CD4-positive, alpha-beta T cell treated with Interleukin-6 for 4 hours (primary cell): ENCODE measurements around the gene RBM20.
A peak's percentile ranks its signal among the peaks of the same experiment; 100 is the strongest.
"Not testable (repeated sequence)": the region's sequence is repeated elsewhere in the genome, so short reads cannot be mapped to it uniquely, and the experiment has no call there.

Experiments used
- DNase-seq: peaks from one replicate; pipeline ENCODE4 v3.0.0-alpha.2; 2020; ENCODE audit warnings: mixed read lengths

Gene RBM20

GRCh38 chr10:110767601-110768000, 123.5 kb downstream of the RBM20 start:
- not testable (repeated sequence) for DNase-seq

- DNase-seq, result no peak
These were observed 126.1 kb downstream of the RBM20 start for GRCh38 chr10:110770243-110770642.

GRCh38 chr10:110771486-110771885, 127.3 kb downstream of the RBM20 start:
- no peak for DNase-seq

GRCh38 chr10:110771991-110772390, 127.9 kb downstream of the RBM20 start:
- no peak for DNase-seq

- DNase-seq, result no peak
These were observed 128.4 kb downstream of the RBM20 start for GRCh38 chr10:110772454-110773025.

GRCh38 chr10:110773693-110774068, 129.5 kb downstream of the RBM20 start:
- DNase-seq, result no peak

- DNase-seq, result peak; percentile 22
These were observed 130.2 kb downstream of the RBM20 start for GRCh38 chr10:110774069-110775019.

- no peak for DNase-seq
These were observed 130.9 kb downstream of the RBM20 start for GRCh38 chr10:110775020-110775375.

- no peak for DNase-seq
These were observed 131.3 kb downstream of the RBM20 start for GRCh38 chr10:110775406-110775805.

- no peak for DNase-seq
These were observed 132.9 kb downstream of the RBM20 start for GRCh38 chr10:110777017-110777416.

GRCh38 chr10:110777661-110778060, 133.5 kb downstream of the RBM20 start:
- DNase-seq, result no peak

- no peak for DNase-seq
These were observed 134.1 kb downstream of the RBM20 start for GRCh38 chr10:110778211-110778610.

GRCh38 chr10:110779489-110779888, 135.4 kb downstream of the RBM20 start:
- DNase-seq, result no peak

GRCh38 chr10:110780704-110781103, 136.6 kb downstream of the RBM20 start:
- no peak for DNase-seq

- no peak for DNase-seq
These were observed 137.0 kb downstream of the RBM20 start for GRCh38 chr10:110781139-110781538.

- DNase-seq, result no peak
These were observed 138.5 kb downstream of the RBM20 start for GRCh38 chr10:110782616-110783015.

- peak; percentile 82 for DNase-seq
These were observed 139.5 kb downstream of the RBM20 start for GRCh38 chr10:110783509-110784107.

GRCh38 chr10:110784198-110784597, 140.1 kb downstream of the RBM20 start:
- DNase-seq, result no peak

- no peak for DNase-seq
These were observed 142.0 kb downstream of the RBM20 start for GRCh38 chr10:110786172-110786571.

GRCh38 chr10:110788620-110789385, 144.7 kb downstream of the RBM20 start:
- DNase-seq, result no peak

GRCh38 chr10:110789604-110790433, 145.7 kb downstream of the RBM20 start:
- DNase-seq, result no peak

- DNase-seq, result no peak
These were observed 146.9 kb downstream of the RBM20 start for GRCh38 chr10:110790913-110791506.
